Neural cell (in vitro differentiated cells): ENCODE data around the gene HDGF. TPM values are rescaled to one million over a fixed set of nuclear protein-coding genes. Genes with fewer than 3 reads are reported as not detected.

Source experiments
- H2AFZ ChIP-seq: fragments of 200-600, 300-800 bp; sonication (generic), shearing (Covaris generic); 2 replicates; pipeline ENCODE4 v1.6.0; 2014; ENCODE audit warnings: low read depth, mild to moderate bottlenecking, antibody characterized with exemption, low read length, moderate library complexity
- H3F3A ChIP-seq: fragments of 200-600 bp; shearing (Covaris generic); 2 replicates; pipeline ENCODE4 v1.6.1; 2016; ENCODE audit warnings: mild to moderate bottlenecking, moderate library complexity, mixed read lengths, antibody characterized with exemption, low read length; ENCODE audit not compliant: insufficient read depth, poor library complexity, severe bottlenecking
- H3K27ac ChIP-seq: fragments of 200-600, 300-800 bp; sonication (generic), shearing (Covaris generic); 2 replicates; pipeline ENCODE4 v1.5.1; 2014; ENCODE audit warnings: mild to moderate bottlenecking, low read length, moderate library complexity
- H3K27me3 ChIP-seq: fragments of 300-800, 200-600 bp; sonication (generic), shearing (Covaris generic); 2 replicates; pipeline ENCODE4 v1.6.0; 2014; ENCODE audit warnings: mild to moderate bottlenecking, low read depth, low read length, moderate library complexity; ENCODE audit not compliant: insufficient read depth
- H3K36me3 ChIP-seq: fragments of 300-800, 200-600 bp; sonication (generic), shearing (Covaris generic); 2 replicates; pipeline ENCODE4 v1.5.1; 2014; ENCODE audit warnings: mild to moderate bottlenecking, antibody characterized with exemption, low read length, moderate library complexity; ENCODE audit not compliant: insufficient read depth
- H3K4me2 ChIP-seq: fragments of 300-800, 200-600 bp; sonication (generic), shearing (Covaris generic); 2 replicates; pipeline ENCODE4 v1.6.0; 2014; ENCODE audit warnings: mild to moderate bottlenecking, low read length
- H3K4me3 ChIP-seq: fragments of 300-800, 200-600 bp; sonication (generic), shearing (Covaris generic); 2 replicates; pipeline ENCODE4 v1.5.1; 2014; ENCODE audit warnings: mild to moderate bottlenecking, low read length, moderate library complexity
- H3K79me2 ChIP-seq: fragments of 200-600 bp; shearing (Covaris generic); replicated peaks from 2 replicates; pipeline ENCODE4 v1.6.0; 2014; ENCODE audit warnings: mild to moderate bottlenecking, low read length, moderate library complexity; ENCODE audit not compliant: insufficient read depth
- H3K9ac ChIP-seq: fragments of 300-800, 200-600 bp; sonication (generic), shearing (Covaris generic); 2 replicates; pipeline ENCODE4 v1.6.1; 2016; ENCODE audit warnings: mild to moderate bottlenecking, low read length, mixed read lengths
- H3K9me2 ChIP-seq: fragments of 200-600 bp; shearing (Covaris generic); 2 replicates; pipeline ENCODE4 v1.6.1; 2016; ENCODE audit warnings: mild to moderate bottlenecking, low read length, mixed read lengths; ENCODE audit not compliant: insufficient read depth
- H3K9me3 ChIP-seq: fragments of 200-600, 300-800 bp; sonication (generic), shearing (Covaris generic); 2 replicates; pipeline ENCODE4 v1.6.1; 2016; ENCODE audit warnings: mild to moderate bottlenecking, mixed run types, low read length, moderate library complexity, mixed read lengths
- H4K20me1 ChIP-seq: fragments of 200-600 bp; shearing (Covaris generic); 2 replicates; pipeline ENCODE4 v1.6.1; 2016; ENCODE audit warnings: mild to moderate bottlenecking, mixed run types; ENCODE audit not compliant: insufficient read depth
- CTCF ChIP-seq: fragments of 450-650 bp; IDR thresholded peaks from 2 replicates; pipeline ENCODE4 v1.5.1; 2014; ENCODE audit warnings: antibody characterized with exemption, mild to moderate bottlenecking, moderate library complexity; ENCODE audit not compliant: poor library complexity, severe bottlenecking
- EZH2 ChIP-seq: fragments of 200-600, 300-800 bp; shearing (Covaris generic), sonication (generic); IDR thresholded peaks from 2 replicates; pipeline ENCODE4 v1.6.1; 2014; ENCODE audit warnings: antibody characterized with exemption, low read length, borderline replicate concordance, mild to moderate bottlenecking; ENCODE audit not compliant: insufficient read depth, poor library complexity, severe bottlenecking
- MXI1 ChIP-seq: fragments of 450-650 bp; conservative IDR thresholded peaks from 2 replicates; pipeline ENCODE4 v1.6.1; 2014; ENCODE audit warnings: antibody characterized with exemption, mild to moderate bottlenecking; ENCODE audit not compliant: poor library complexity, severe bottlenecking
- POLR2AphosphoS5 ChIP-seq: IDR thresholded peaks from 2 replicates; pipeline ENCODE4 v1.6.1; 2012
- RAD21 ChIP-seq: fragments of 450-650 bp; conservative IDR thresholded peaks from 2 replicates; pipeline ENCODE4 v1.6.1; 2014; ENCODE audit warnings: antibody characterized with exemption, mild to moderate bottlenecking, moderate library complexity
- REST ChIP-seq: IDR thresholded peaks from 2 replicates; pipeline ENCODE4 v1.6.1; 2012; ENCODE audit warnings: borderline replicate concordance
- SMC3 ChIP-seq: fragments of 450-650 bp; conservative IDR thresholded peaks from 2 replicates; pipeline ENCODE4 v1.6.1; 2014; ENCODE audit warnings: antibody characterized with exemption, mild to moderate bottlenecking, moderate library complexity; ENCODE audit not compliant: poor library complexity
- TAF1 ChIP-seq: IDR thresholded peaks from 2 replicates; pipeline ENCODE4 v1.6.1; 2012; ENCODE audit warnings: low read depth
- polyA plus RNA-seq: library from polyadenylated mRNA; depleted of rRNA; stranded (reverse); fragments of >200 nt; gene quantifications from 2 replicates; pipeline ENCODE4 v1.2.3, GENCODE V29; 2014

Gene HDGF
- polyA plus RNA-seq, 1 donor from 2014 or later = 138 TPM

- Histone ChIP-seq H4K20me1 (no peaks in the 10 kb centered on the region), H3K79me2 (peaks cover 43% of the 10 kb centered on the region), H3K9me2 (no peaks in the 10 kb centered on the region), H3K9ac (peak within 1 kb of the TSS; percentile 97), H3K4me2 (peak within 1 kb of the TSS; percentile 95), H2AFZ (peak within 1 kb of the TSS; percentile 73), H3K36me3 (no peaks in the 10 kb centered on the region), H3K9me3 (no peaks in the 10 kb centered on the region), H3K27me3 (no peaks in the 10 kb centered on the region), H3K4me3 (peak within 1 kb of the TSS; percentile 93), H3F3A (no peaks in the 10 kb centered on the region), H3K27ac (peak within 1 kb of the TSS; percentile 83)
- TF ChIP-seq REST (peak; percentile 81), SMC3 (no peak), TAF1 (peak; percentile 63), EZH2 (no peak), POLR2AphosphoS5 (peak; percentile 85), MXI1 (peak; percentile 69)
Observed at GRCh38 chr1:156767101-156767878, 15.8 kb upstream of the HDGF start, which contains the start of gene PRCC. PRCC (plus strand) TSS chr1:156767535; CDS start chr1:156767772, 237 bp downstream.

- Histone ChIP-seq H3K27me3 (no peaks in the 10 kb centered on the region), H3K9me3 (no peaks in the 10 kb centered on the region), H4K20me1 (no peaks in the 10 kb centered on the region), H3K79me2 (peaks cover 40% of the 10 kb centered on the region), H3K4me2 (peak overlapping the region; percentile 83), H3K4me3 (peak overlapping the region; percentile 93), H3K27ac (peak overlapping the region; percentile 83), H3K36me3 (no peaks in the 10 kb centered on the region), H2AFZ (peak overlapping the region; percentile 73), H3K9me2 (no peaks in the 10 kb centered on the region), H3F3A (no peaks in the 10 kb centered on the region), H3K9ac (peak overlapping the region; percentile 97)
- TF ChIP-seq CTCF (no peak), POLR2AphosphoS5 (peak; percentile 65), RAD21 (no peak), REST (no peak)
Observed at GRCh38 chr1:156766298-156767100, 15.0 kb upstream of the HDGF start.
